GM19395 (cell line): ENCODE results near the gene SLC6A6.

Experiments used
- ATAC-seq: cut with Tn5 transposase; IDR thresholded peaks from one replicate; pipeline ENCODE4 v1.9.1; 2021; ENCODE audit warnings: mild to moderate bottlenecking, moderate library complexity; ENCODE audit not compliant: unreplicated experiment

SLC6A6 gene

GRCh38 chr3:14536055-14536815, 133.8 kb downstream of the SLC6A6 start:
- ATAC-seq: no peak

DNA sequence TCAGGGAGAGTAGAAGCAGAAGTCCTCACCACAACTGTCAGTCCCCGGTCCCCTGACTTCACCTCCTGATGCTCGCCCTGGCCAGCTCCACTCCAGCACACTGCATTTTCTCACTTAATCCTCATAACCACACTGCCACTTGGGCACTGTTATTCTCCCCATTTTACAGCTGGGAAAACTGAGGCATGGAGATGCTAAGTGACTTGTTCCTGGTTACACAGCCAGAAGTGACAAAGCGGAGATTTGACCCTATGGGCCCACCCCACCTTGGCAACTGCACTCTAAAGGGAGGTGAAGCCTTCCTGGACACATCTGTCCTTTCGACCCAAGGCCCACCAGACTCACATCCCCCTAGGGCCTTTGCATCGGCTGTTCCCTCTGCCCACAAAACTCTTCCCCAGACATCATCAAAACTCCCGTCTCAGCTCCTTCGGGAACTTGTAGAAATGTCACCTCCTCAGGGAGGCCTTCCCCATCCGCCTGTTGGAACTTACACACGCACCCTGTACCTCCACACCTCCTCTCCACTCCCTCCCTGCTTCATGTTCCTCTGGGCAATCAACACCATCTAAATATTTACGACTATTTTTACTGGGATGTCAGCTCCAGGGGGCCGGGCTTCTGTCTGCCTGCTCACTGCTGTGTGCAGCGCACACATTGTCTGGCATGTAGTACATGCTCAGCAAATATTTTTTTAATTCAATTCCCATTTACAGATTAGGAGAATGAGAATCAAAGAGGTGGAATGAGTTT, 134.6 kb downstream of the SLC6A6 start:
- ATAC-seq: no peak

DNA sequence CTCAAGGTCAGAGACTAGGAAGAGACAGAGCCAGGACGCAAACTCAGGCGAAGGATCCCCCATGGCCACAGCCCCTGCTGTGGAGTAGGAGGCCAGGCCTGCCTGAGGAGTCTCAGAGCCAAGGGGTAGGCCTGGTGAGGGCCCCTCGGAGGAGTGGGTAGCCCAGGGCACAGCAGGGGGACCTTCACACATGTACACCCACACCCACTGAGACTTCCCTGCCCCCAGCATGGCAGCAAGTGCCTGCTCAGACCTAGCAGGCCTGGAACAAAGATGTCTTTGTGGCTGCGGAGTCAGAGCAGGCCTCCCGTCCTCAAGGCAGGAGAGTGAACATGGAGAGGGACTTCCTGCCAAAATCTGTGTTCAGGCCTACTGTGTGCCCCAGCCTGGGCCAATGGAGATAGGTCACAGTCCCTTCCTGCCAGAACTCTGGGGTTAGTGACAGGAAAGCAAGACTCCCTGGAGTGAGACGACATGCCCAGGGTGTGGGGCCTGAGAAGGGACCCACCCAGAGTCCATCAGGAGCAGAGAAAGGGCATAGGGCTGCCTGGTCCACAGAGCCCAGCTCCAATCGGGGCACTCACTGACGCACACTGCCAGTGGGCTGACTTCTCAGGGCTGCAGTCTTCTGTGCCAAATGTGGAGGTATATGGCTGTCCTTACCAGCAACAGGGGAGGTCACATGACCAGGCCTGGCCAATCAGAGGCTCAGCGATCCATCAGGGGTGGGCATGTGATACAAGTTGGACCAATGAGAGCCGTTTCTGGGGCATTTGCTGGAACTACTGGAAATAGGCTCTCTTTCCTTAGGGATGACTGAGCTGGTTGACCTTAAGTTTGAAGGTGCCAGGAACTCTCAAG, 135.4 kb downstream of the SLC6A6 start:
- ATAC-seq: no peak

GRCh38 chr3:14538451-14539088, 136.2 kb downstream of the SLC6A6 start:
- ATAC-seq: no peak
